Liver (tissue), 9 donors: ENCODE measurements around the gene TBC1D28. TPM values are rescaled to one million over a fixed set of nuclear protein-coding genes. Genes with fewer than 3 reads are reported as not detected.
"Not testable (repeated sequence)": the region's sequence is repeated elsewhere in the genome, so short reads cannot be mapped to it uniquely, and the experiment has no call there.

ENCODE experiments used
- DNase-seq: peaks from one replicate; pipeline ENCODE4 v3.0.0-alpha.2; 2017; ENCODE audit warnings: low spot score
- H3K27ac ChIP-seq, 2 donors: one replicate each; pipeline ENCODE4 v1.7.0; 2013; ENCODE audit warnings: inconsistent platforms in 2 of 2, low read length in 2 of 2, control low read depth in 1 of 2, low read depth in 1 of 2, mild to moderate bottlenecking in 1 of 2
- H3K27me3 ChIP-seq, 4 donors: one replicate each; pipeline versions ENCODE4 v1.6.1 to v1.7.0; 2013; ENCODE audit warnings: low read length in 3 of 4, inconsistent platforms in 1 of 4, mild to moderate bottlenecking in 1 of 4, moderate library complexity in 1 of 4; ENCODE audit not compliant: control insufficient read depth in 4 of 4, insufficient read depth in 4 of 4
- H3K36me3 ChIP-seq, 4 donors: one replicate each; pipeline versions ENCODE4 v1.6.1 to v1.7.0; 2013; ENCODE audit warnings: low read length in 3 of 4, mild to moderate bottlenecking in 3 of 4, low read depth in 1 of 4, moderate library complexity in 1 of 4; ENCODE audit not compliant: control insufficient read depth in 4 of 4, insufficient read depth in 3 of 4
- H3K4me1 ChIP-seq, 4 donors: one replicate each; pipeline versions ENCODE4 v1.6.1 to v1.7.0; 2013; ENCODE audit warnings: low read length in 3 of 4, mild to moderate bottlenecking in 3 of 4, moderate library complexity in 1 of 4; ENCODE audit not compliant: control insufficient read depth in 4 of 4, insufficient read depth in 4 of 4
- H3K4me3 ChIP-seq, 3 donors: one replicate each; pipeline versions ENCODE4 v1.6.1 to v1.7.0; 2013; ENCODE audit warnings: low read length in 3 of 3, control low read depth in 1 of 3, low read depth in 1 of 3, mild to moderate bottlenecking in 1 of 3
- H3K9ac ChIP-seq, 2 donors: one replicate each; pipeline ENCODE4 v1.7.0; 2013; ENCODE audit warnings: low read length in 2 of 2, mild to moderate bottlenecking in 2 of 2, moderate library complexity in 2 of 2, control low read depth in 1 of 2, low read depth in 1 of 2
- H3K9me3 ChIP-seq, 4 donors: one replicate each; pipeline versions ENCODE4 v1.6.1 to v1.7.0; 2013; ENCODE audit warnings: low read length in 3 of 4; ENCODE audit not compliant: control insufficient read depth in 4 of 4
- WGBS: extraction: QIAGEN DNeasy Blood & Tissue Kit; methylation state at CpG from one replicate; pipeline ENCODE4 v1.1.7; 2013; 5-methylcytosine and 5-hydroxymethylcytosine counted together
- polyA plus RNA-seq, 2 donors: library from polyadenylated mRNA; stranded (reverse) in 1 of 2; unstranded in 1 of 2; fragments of 200-250 nt in 1 of 2; fragments of >200 nt in 1 of 2; fragmentation: Nextera tagmentation in 1 of 2; extraction: Ambion mirVana in 1 of 2; gene quantifications; one replicate each; pipeline versions ENCODE4 v1.2.1 to v1.2.3, GENCODE V29; 2013 to 2015
- total RNA-seq, 2 donors: library from RNA; depleted of rRNA; stranded (reverse); fragments of >200 nt; gene quantifications; one replicate each; pipeline ENCODE4 v1.2.3, GENCODE V29; 2014
- donor health status: healthy.
- donor health status: healthy.
- donor health status: healthy.
- donor health status: healthy.
- donor health status: healthy.

The TBC1D28 gene
- total and polyA plus RNA-seq, 4 donors: not detected

DNA sequence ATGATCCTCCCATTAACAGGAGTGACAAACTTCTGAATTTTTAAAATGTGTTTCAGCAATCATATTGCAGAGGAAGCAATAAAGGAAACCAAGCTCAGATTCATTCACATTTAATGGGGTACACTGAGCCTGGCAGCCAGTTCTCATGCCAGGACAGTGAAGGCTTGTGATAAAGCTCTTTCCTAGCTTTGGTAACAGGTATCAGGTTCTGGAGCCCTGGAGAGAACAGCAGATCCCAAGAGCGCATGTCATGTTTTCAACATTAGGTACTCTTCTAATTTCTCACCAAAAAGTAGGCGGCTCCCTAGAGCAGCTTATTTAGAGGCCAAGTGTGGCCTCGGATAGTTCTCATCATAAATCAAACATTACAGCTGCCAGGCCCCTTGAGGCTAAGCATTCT lies 23.3 kb upstream of the TBC1D28 start:
- 98% methylated on average over 3 of the region's 3 CpGs for WGBS
- DNase-seq, H3K9ac ChIP-seq, H3K36me3 ChIP-seq, H3K9me3 ChIP-seq, H3K27me3 ChIP-seq, H3K4me1 ChIP-seq, H3K4me3 ChIP-seq, H3K27ac ChIP-seq: not testable (repeated sequence)

DNA sequence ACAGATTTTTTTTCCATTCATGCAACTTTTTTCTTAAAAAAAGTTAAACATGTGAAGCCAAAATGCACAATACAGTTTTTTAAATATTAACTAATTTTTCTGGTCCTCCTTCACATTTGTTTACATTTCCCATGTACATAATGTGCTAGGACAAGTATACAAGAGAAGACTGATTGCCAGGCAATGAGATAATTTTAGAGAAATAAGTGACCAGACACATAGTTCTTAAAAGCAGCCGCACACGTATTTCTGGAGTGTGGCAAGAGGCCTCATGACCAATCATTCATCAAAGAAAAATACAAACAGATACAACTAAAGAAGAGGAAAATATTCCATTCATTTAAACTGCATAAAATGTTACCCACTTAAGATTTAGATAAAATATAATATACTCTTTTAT lies 22.1 kb upstream of the TBC1D28 start:
- not testable (repeated sequence) for H3K27ac ChIP-seq, H3K36me3 ChIP-seq, H3K9ac ChIP-seq, H3K4me1 ChIP-seq, H3K27me3 ChIP-seq, DNase-seq, H3K4me3 ChIP-seq
- 100% methylated on average over 2 of the region's 2 CpGs for WGBS
- H3K9me3 ChIP-seq: peaks cover 3 to 16% (median 6%) of the 10 kb centered on the region in 4 donors

DNA sequence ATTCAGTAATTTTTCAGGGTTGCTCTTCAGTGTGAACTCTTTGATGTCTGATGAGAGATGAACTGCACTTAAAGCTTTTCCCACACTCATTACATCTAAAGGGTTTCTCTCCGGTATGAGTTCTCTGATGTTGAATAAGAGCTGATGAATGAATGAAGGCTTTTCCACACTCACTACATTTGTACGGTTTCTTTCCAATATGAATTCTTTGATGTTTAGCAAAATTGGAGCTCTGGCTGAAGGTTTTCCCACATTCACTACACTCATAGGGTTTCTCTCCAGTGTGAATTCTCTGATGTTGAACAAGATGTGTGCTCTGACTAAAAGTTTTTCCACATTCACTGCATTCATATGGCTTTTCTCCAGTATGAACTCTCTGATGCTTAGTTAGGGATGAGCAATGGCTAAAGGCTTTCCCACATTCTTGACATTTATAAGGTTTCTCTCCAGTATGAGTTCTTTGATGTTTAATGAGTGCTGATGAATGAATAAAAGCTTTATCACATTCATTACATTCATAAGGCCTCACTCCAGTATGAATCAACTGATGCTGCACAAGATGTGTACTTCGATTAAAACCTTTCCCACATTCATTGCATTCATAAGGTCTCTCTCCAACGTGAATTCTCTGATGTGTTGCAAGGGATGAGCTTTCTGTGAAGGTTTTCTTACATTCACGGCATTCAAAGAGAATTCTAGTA lies 17.9 kb upstream of the TBC1D28 start:
- not testable (repeated sequence) for H3K27me3 ChIP-seq, H3K9ac ChIP-seq, DNase-seq, H3K4me1 ChIP-seq, H3K36me3 ChIP-seq, H3K4me3 ChIP-seq, H3K27ac ChIP-seq
- peaks cover 0 to 21% (median 4%) of the 10 kb centered on the region in 4 donors for H3K9me3 ChIP-seq
- 89% methylated on average over 5 of the region's 5 CpGs for WGBS

DNA sequence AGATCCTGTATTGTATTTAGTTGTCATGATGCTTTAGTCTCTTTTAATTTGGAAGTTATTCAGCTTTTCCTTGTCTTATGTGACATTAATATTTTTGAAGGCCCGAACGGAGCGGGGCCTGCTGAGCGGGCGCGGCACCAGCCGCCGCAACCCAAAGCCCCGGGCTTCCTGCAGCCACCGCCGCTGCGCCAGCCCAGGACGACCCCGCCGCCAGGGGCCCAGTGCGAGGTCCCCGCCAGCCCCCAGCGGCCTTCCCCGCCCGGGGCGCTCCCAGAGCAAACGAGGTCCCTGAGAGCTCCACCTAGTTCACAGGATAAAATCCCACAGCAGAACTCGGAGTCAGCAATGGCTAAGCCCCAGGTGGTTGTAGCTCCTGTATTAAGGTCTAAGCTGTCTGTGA lies 5.9 kb upstream of the TBC1D28 start:
- H3K9me3 ChIP-seq, H3K4me3 ChIP-seq, H3K36me3 ChIP-seq, H3K9ac ChIP-seq, H3K27me3 ChIP-seq, H3K27ac ChIP-seq, DNase-seq, H3K4me1 ChIP-seq: not testable (repeated sequence)
- 44% methylated on average over 23 of the region's 23 CpGs for WGBS

DNA sequence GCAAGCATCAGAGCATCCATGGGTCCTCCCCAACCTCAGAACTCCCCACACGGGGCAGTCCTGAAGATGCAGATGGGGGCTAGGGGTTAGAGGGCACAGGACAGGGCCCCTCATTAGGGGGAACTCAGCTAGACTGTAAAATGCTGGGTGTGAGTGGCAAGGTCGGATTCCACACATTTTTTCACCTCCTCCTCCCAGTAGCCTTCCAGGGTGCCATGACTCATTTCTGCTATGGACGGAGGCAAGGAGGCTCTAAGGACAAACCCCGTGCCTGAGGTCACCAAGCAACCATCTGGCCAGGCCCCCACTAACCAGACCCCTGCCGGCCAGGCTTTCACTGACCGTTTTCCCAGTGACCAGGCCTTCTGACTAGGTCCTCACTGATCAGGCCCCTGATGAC lies 1.1 kb downstream of the TBC1D28 start:
- not testable (repeated sequence) for H3K9me3 ChIP-seq, H3K4me3 ChIP-seq, H3K9ac ChIP-seq, H3K27ac ChIP-seq, H3K27me3 ChIP-seq, DNase-seq, H3K4me1 ChIP-seq, H3K36me3 ChIP-seq
- WGBS: 86% methylated on average over 4 of the region's 6 CpGs

DNA sequence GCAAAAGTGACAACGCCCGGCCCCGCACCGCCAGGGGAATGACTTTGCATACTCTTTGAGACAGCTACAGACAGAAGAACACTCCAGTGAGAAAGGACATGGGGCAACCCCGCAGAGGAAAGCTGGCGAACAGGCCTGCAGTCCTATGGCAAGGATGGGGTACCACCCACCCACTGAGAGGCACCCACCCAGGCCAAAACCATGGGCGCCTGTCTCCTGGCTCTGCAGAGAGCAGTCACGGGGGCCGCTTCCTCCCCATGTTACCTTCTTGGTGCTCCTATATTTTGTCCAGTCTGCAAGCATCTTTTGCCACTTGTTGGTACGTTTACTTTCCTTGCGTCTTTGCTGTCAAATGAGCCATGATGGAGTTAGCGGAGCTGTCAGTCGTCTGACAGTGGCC lies 5.8 kb downstream of the TBC1D28 start:
- not testable (repeated sequence) for H3K36me3 ChIP-seq, H3K27me3 ChIP-seq, H3K4me1 ChIP-seq, H3K27ac ChIP-seq, DNase-seq, H3K9ac ChIP-seq, H3K9me3 ChIP-seq, H3K4me3 ChIP-seq
- WGBS: 91% methylated on average over 13 of the region's 13 CpGs

DNA sequence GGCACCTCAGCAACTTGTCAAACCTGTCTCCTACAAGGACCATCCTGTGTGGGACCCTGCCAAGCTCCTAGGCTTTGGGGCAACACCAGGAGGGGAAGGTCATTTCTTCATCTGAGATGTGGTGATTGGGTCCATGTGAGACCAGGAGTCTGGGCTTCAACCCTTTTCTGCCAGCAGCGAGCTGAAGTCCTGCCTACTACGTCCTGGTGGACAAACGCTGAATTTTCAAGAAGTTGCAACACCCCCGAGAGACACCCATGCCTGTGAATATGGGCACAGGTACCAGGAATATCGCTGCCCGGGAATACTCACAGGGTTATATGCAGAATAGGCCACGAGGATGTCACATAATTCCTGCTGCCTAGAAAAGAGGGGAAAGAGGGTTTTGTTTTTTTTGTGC lies 8.0 kb downstream of the TBC1D28 start:
- not testable (repeated sequence) for H3K27ac ChIP-seq, H3K4me3 ChIP-seq, H3K9ac ChIP-seq, H3K9me3 ChIP-seq, DNase-seq, H3K27me3 ChIP-seq, H3K4me1 ChIP-seq, H3K36me3 ChIP-seq
- WGBS: 79% methylated on average over 7 of the region's 7 CpGs

DNA sequence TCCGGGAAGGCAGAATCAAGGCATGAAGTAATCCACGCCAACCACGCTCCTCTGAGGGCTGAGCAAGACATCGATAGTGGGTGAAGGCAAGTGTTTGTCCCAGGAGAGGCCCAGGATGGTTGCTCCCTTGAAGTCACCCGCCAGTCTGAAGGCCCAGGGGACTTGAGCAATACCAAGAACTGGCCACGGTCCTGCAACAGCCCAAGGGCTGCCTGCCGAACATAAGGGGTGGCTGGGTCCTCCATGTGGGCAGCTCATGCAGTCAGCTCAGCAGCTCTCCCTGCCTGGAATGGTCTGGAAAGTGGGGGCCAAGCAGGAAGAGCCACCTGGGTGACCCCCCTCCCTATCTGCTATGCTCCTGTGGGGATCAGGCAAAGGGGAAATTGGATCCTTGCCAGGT lies 8.4 kb downstream of the TBC1D28 start:
- H3K9me3 ChIP-seq, H3K9ac ChIP-seq, H3K27me3 ChIP-seq, H3K4me3 ChIP-seq, H3K36me3 ChIP-seq, H3K27ac ChIP-seq, H3K4me1 ChIP-seq, DNase-seq: not testable (repeated sequence)
- 60% methylated on average over 6 of the region's 7 CpGs for WGBS
